NB4 (cell line): ENCODE measurements around the gene ALKBH6.
"Not testable (repeated sequence)": the region's sequence is repeated elsewhere in the genome, so short reads cannot be mapped to it uniquely, and the experiment has no call there.

Source experiments
- DNase-seq: peaks from one replicate; pipeline ENCODE4 v3.0.0; 2010; ENCODE audit warnings: low read depth
- H3K4me3 ChIP-seq: one replicate; pipeline ENCODE4 v1.5.1; 2011; ENCODE audit warnings: mild to moderate bottlenecking, low read depth, low read length, moderate library complexity
- CTCF ChIP-seq: IDR thresholded peaks from one replicate; pipeline ENCODE4 v1.5.1; 2012; ENCODE audit warnings: low read depth, low read length
- MAX ChIP-seq: IDR thresholded peaks from 2 replicates; pipeline ENCODE4 v1.6.1; 2011; ENCODE audit warnings: low read depth, low read length
- MYC ChIP-seq: IDR thresholded peaks from 2 replicates; pipeline ENCODE4 v1.6.1; 2011; ENCODE audit warnings: low read depth, low read length
- POLR2A ChIP-seq: IDR thresholded peaks from 2 replicates; pipeline ENCODE4 v1.6.1; 2011; ENCODE audit warnings: mild to moderate bottlenecking; ENCODE audit not compliant: insufficient read length; ENCODE audit errors: extremely low read depth

Gene ALKBH6

GRCh38 chr19:36047835-36048234, 33.8 kb upstream of the ALKBH6 start:
- DNase-seq: no peak
- H3K4me3 ChIP-seq: no peak overlapping the region
- TF ChIP-seq POLR2A (no peak), CTCF (no peak), MYC (no peak), MAX (no peak)

DNA sequence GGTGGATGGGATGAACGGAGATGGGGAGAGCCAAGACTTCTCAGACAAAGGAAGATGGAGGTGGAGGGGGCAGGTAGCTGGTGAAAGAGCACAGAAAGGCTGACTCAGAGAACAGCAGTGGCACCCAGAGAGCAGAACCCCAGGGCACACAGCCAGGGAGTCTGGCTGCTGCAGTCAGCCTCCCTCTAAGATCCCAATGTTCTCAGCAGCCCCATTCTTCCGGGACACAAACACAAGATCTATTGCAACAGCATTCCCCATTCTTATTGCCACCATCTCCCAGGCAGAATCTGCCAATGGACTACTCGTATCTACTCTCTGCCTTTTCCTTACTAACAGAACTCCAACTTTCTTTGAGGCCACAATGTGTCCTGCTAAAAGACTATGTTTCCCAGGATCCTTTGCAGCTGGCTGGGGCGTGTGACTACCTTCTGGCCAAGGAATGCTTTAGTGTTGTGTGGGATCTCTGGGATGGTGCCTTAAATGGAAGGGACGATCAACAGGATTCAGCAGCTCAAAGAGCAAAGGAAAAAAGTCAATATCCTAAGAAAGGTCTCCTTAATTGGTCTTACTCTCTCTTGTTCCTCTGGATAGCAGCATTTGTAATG, 32.5 kb upstream of the ALKBH6 start:
- DNase-seq: no peak
- no peak overlapping the region for H3K4me3 ChIP-seq

DNA sequence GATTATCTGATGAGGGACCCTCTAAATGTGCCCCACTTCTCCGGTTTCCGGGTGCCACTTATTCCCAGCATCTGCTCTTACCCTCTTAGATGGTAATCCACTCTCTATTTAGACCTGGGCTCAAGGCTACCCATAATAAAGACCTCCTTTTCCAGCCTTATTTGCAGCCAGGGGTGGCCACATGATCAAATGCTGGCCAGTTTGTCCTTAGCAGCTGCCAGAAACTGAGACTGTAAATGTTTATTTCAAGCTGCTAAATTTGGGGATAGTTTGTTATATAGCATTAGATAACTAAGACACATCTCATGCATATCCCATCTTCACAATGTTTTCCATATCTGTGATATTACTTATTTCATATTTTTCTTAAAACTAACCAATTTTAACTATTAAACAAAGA, 29.9 kb upstream of the ALKBH6 start:
- no peak for DNase-seq
- H3K4me3 ChIP-seq: no peak overlapping the region
- TF ChIP-seq MAX (no peak), MYC (no peak), CTCF (no peak), POLR2A (no peak)

More for the DNA sequence above, 32.5 kb upstream of the ALKBH6 start:
- no peak for TF ChIP-seq MAX
- TF ChIP-seq MYC: no peak
- no peak for TF ChIP-seq POLR2A
- TF ChIP-seq CTCF: no peak

GRCh38 chr19:36041831-36042230, 27.8 kb upstream of the ALKBH6 start:
- no peak overlapping the region for H3K4me3 ChIP-seq
- DNase-seq: no peak
- TF ChIP-seq MYC (no peak), MAX (no peak), POLR2A (no peak), CTCF (no peak)

DNA sequence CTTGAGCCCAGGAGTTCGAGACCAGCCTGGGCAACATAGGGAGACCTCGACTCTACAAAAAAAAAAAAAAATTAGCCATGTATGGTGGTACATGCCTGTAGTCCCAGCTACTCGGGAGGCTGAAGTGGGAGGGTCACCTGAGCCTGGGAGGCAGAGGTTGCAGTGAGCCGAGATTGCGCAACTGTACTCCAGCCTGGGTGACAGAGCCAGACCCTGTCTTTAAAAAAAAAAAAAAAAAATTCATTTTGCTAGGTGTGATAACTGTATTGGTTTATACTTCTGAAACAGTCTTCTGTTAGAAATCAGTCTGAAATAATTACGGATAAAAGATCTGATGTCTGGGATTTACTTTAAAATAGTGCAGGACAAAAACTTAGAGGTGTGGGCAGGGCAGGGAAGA, 27.1 kb upstream of the ALKBH6 start:
- H3K4me3 ChIP-seq, DNase-seq: not testable (repeated sequence)

- no peak for DNase-seq
- no peak overlapping the region for H3K4me3 ChIP-seq
- TF ChIP-seq POLR2A (no peak), MYC (no peak), MAX (no peak), CTCF (no peak)
Measured at GRCh38 chr19:36040495-36040894, 26.5 kb upstream of the ALKBH6 start.
